Parathyroid adenoma (tissue), 2 donors: ENCODE measurements around the gene STAT1.

ENCODE experiments used
- H2AFZ ChIP-seq: fragments of 300-600 bp; sonication (generic); one replicate; pipeline ENCODE4 v1.7.0; 2017; ENCODE audit warnings: antibody characterized with exemption, mild to moderate bottlenecking
- H3K27ac ChIP-seq: fragments of 300-600 bp; sonication (generic); one replicate; pipeline ENCODE4 v1.7.0; 2017
- H3K27me3 ChIP-seq: fragments of 300-600 bp; sonication (generic); one replicate; pipeline ENCODE4 v1.7.0; 2017; ENCODE audit warnings: low read length; ENCODE audit not compliant: control insufficient read depth, insufficient read depth
- H3K36me3 ChIP-seq: fragments of 300-600 bp; sonication (generic); one replicate; pipeline ENCODE4 v1.7.0; 2017; ENCODE audit warnings: low read length; ENCODE audit not compliant: control insufficient read depth, insufficient read depth
- H3K4me1 ChIP-seq: fragments of 300-600 bp; sonication (generic); one replicate; pipeline ENCODE4 v1.7.0; 2017; ENCODE audit warnings: control low read depth
- H3K4me2 ChIP-seq: fragments of 300-600 bp; sonication (generic); one replicate; pipeline ENCODE4 v1.7.0; 2017; ENCODE audit warnings: low read length
- H3K4me3 ChIP-seq: fragments of 300-600 bp; sonication (generic); one replicate; pipeline ENCODE4 v1.7.0; 2017; ENCODE audit warnings: low read depth, low read length
- H3K79me2 ChIP-seq: fragments of 300-600 bp; sonication (generic); one replicate; pipeline ENCODE4 v1.7.0; 2017; ENCODE audit warnings: control low read depth
- H3K9ac ChIP-seq: fragments of 300-600 bp; sonication (generic); one replicate; pipeline ENCODE4 v1.7.0; 2017; ENCODE audit warnings: mild to moderate bottlenecking
- H3K9me3 ChIP-seq: fragments of 300-600 bp; sonication (generic); one replicate; pipeline ENCODE4 v1.7.0; 2017; ENCODE audit warnings: low read length; ENCODE audit not compliant: control insufficient read depth
- TF ChIP-seq, protein P1 (sequence below): fragments of 300-600 bp; sonication (generic); IDR thresholded peaks from one replicate; pipeline ENCODE4 v1.7.0; 2017; ENCODE audit warnings: antibody characterized with exemption, mild to moderate bottlenecking
- donor health status: primary hyperparathyroidism.

Gene STAT1

DNA sequence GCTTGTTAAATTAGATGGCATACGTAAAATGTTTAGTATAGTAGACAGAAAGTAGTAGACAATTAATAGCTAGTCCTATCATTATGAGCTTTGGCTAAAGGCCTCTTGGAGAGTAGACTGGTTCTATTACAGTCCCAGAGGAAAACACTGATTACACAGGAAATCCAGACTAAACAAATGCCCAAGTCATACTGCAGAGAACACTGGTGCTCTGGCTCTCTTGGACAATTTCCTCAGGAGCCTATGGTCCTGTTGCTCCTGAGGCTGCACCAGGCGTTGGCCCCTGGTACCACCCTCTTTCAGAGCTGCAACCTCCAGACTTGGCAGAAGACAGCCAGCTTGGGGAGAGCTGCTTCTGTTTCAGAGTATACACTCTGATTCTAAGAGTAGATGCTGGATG, 41.8 kb downstream of the STAT1 start:
- Histone ChIP-seq H3K9ac (no peak overlapping the region), H3K4me1 (peaks cover 16% of the 10 kb centered on the region), H3K36me3 (peaks cover 4% of the 10 kb centered on the region), H3K4me2 (no peak overlapping the region), H3K27ac (no peak overlapping the region), H2AFZ (no peak overlapping the region), H3K27me3 (no peaks in the 10 kb centered on the region), H3K4me3 (no peak overlapping the region), H3K9me3 (no peaks in the 10 kb centered on the region), H3K79me2 (no peaks in the 10 kb centered on the region)
- TF ChIP-seq, protein P1, sequence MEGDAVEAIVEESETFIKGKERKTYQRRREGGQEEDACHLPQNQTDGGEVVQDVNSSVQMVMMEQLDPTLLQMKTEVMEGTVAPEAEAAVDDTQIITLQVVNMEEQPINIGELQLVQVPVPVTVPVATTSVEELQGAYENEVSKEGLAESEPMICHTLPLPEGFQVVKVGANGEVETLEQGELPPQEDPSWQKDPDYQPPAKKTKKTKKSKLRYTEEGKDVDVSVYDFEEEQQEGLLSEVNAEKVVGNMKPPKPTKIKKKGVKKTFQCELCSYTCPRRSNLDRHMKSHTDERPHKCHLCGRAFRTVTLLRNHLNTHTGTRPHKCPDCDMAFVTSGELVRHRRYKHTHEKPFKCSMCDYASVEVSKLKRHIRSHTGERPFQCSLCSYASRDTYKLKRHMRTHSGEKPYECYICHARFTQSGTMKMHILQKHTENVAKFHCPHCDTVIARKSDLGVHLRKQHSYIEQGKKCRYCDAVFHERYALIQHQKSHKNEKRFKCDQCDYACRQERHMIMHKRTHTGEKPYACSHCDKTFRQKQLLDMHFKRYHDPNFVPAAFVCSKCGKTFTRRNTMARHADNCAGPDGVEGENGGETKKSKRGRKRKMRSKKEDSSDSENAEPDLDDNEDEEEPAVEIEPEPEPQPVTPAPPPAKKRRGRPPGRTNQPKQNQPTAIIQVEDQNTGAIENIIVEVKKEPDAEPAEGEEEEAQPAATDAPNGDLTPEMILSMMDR, result no peak

DNA sequence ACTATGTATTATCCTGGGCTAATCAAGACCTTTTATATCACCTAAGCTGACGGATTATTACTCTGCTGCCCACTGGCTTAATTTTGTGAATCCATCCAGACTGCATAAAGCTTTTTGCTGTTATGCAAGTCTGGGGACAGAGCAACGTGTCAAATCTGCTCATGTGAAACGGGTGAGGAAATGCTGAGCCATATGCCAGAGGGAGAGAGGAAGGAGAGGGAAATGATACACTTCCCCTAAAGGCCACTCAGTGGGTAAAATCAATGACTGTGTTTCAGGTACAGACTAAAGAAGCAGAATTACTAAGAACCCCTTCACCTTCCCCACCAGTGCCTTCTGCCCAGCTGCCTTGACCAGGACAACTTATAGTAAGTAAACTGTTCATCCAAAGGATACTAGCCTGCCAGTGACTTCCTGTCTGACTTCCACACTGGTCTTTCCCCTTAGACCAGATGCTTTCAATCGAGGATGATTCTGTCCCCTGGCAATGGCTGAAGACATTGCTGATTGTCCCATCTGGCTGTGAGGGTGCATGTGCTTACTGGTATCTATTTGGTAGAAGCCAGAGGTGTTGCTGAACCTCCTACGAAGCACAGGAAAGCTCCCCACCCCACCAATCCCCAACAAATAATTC, 43.0 kb downstream of the STAT1 start:
- Histone ChIP-seq H3K36me3 (peaks cover 4% of the 10 kb centered on the region), H2AFZ (no peak overlapping the region), H3K27me3 (no peaks in the 10 kb centered on the region), H3K9ac (no peak overlapping the region), H3K79me2 (no peaks in the 10 kb centered on the region), H3K27ac (no peak overlapping the region), H3K4me2 (no peak overlapping the region), H3K4me3 (no peak overlapping the region), H3K9me3 (no peaks in the 10 kb centered on the region), H3K4me1 (peaks cover 16% of the 10 kb centered on the region)
- TF ChIP-seq, protein P1, result no peak

DNA sequence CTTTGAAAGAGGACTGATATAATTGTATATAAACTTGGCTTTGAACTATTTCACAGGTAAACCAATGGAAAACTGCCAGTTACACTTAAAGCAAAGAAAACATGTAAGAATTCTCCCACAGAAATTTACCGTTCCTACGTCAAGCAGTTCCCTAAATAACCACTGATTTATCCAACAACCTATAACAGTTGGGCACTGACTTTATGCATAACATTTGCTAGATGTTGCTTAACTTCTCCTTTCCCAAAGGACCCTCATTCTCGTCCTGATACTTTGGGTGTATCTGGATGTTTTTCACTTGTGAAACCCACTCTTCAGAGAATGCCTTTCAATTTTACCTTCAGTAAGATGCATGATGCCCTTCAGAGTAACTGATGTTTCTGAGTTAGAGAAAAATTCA, 43.8 kb downstream of the STAT1 start:
- Histone ChIP-seq H3K4me1 (peaks cover 14% of the 10 kb centered on the region), H3K9me3 (no peaks in the 10 kb centered on the region), H3K27me3 (no peaks in the 10 kb centered on the region), H3K27ac (no peak overlapping the region), H3K79me2 (no peaks in the 10 kb centered on the region), H3K4me2 (no peak overlapping the region), H2AFZ (no peak overlapping the region), H3K4me3 (no peak overlapping the region), H3K36me3 (peaks cover 4% of the 10 kb centered on the region), H3K9ac (no peak overlapping the region)
- TF ChIP-seq, protein P1, result no peak

DNA sequence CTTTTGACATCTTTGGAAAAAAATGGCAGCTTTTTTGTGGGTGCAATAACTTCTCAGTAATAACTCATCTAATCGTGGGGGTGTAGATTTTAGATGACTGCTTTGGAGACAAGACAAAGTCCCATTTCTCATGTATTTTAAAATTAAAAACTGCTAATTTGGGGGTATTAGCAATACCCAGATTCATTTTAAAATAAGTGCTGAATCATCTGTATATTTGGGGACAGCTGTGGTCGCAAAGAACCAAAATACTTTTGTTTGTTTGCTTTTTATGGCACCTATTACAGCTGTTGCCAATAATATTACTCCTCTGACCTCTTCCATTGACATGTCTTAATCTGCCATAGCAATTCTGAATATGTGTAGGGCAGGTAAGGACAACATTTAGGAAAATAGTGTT, 45.4 kb downstream of the STAT1 start:
- H3K9me3 ChIP-seq, result no peaks in the 10 kb centered on the region
- no peak overlapping the region for H3K9ac ChIP-seq
- no peaks in the 10 kb centered on the region for H3K27me3 ChIP-seq
- H3K27ac ChIP-seq, result no peak overlapping the region
- H3K4me3 ChIP-seq, result no peak overlapping the region
- peaks cover 3% of the 10 kb centered on the region for H3K4me1 ChIP-seq
- peaks cover 4% of the 10 kb centered on the region for H3K36me3 ChIP-seq
- H3K79me2 ChIP-seq, result no peaks in the 10 kb centered on the region
- no peak overlapping the region for H3K4me2 ChIP-seq
- TF ChIP-seq, protein P1, result no peak
- no peak overlapping the region for H2AFZ ChIP-seq

DNA sequence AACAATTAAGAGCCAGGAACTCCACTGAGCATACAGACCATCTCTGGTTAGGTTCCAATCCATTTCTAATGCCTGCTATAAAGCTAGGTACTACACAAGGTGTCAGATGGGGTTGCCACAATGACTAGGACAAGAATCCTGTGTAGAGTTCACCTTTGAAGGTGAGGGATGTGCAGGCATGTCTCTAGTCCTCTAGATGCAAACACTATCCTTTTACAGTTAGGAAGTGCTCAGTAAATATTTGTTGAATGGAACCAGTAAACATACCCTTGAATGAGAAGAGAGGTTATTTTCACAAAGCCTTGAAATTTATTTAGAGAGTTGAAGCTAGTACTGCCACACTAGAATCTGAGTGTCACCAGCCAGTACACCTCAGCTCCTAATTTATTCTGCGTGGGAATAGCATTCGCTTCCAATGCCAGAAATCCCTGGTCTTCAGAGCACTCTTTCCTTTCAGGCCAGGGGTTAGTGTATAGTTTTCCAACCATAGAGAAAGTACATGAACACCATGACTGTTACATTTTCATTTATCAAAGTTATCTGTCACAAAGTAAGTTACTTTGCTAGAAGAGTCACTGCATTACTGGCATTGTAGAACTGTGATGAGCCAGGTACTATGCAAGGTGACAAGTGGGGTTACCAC, 48.3 kb downstream of the STAT1 start:
- H3K79me2 ChIP-seq, result no peaks in the 10 kb centered on the region
- no peak overlapping the region for H3K9ac ChIP-seq
- H2AFZ ChIP-seq, result no peak overlapping the region
- H3K27me3 ChIP-seq, result no peaks in the 10 kb centered on the region
- H3K4me2 ChIP-seq, result no peak overlapping the region
- no peaks in the 10 kb centered on the region for H3K9me3 ChIP-seq
- H3K36me3 ChIP-seq, result peaks cover 4% of the 10 kb centered on the region
- H3K4me3 ChIP-seq, result no peak overlapping the region
- H3K4me1 ChIP-seq, result peaks cover 3% of the 10 kb centered on the region
- TF ChIP-seq, protein P1, result no peak
- H3K27ac ChIP-seq, result no peak overlapping the region
